GM12878 (cell line): ENCODE data around the gene NUP214. TPM values are rescaled to one million over a fixed set of nuclear protein-coding genes. Genes with fewer than 3 reads are reported as not detected.
A peak's percentile ranks its signal among the peaks of the same experiment; 100 is the strongest.

Source experiments
- ATAC-seq: fragments of 200-7000 bp; cut with Tn5 transposase; 3 replicates; pipeline ENCODE4 v1.9.1; 2020; ENCODE audit warnings: mild to moderate bottlenecking, moderate library complexity
- BruUV-seq: library from RNA; stranded (reverse); fragments of 400-500 nt; replicated peaks from 2 replicates; lab custom pipeline; 2021; lab: Mats Ljungman, UMichigan
- CTCF ChIA-PET: fragments of 300-600 bp; sonication (Branson Sonifier 250); formaldehyde crosslinking; extraction: SDS; loops from one replicate; lab custom pipeline; 2021; ENCODE audit warnings: inconsistent platforms; lab: Yijun Ruan, JAX
- POLR2A ChIA-PET: fragments of 350-600 bp; formaldehyde crosslinking; extraction: SDS; loops from one replicate; lab custom pipeline; 2021; ENCODE audit warnings: inconsistent platforms; lab: Charles Lee
- RAD21 ChIA-PET: fragments of 300-600 bp; sonication (Branson Sonifier 250); formaldehyde crosslinking; loops from one replicate; lab custom pipeline; 2023; ENCODE audit warnings: antibody characterized with exemption; ENCODE audit not compliant: unreplicated experiment; lab: Charles Lee
- SMC1A ChIA-PET: fragments of 300-600 bp; sonication (Branson Sonifier 250); formaldehyde crosslinking; loops from one replicate; lab custom pipeline; 2023; ENCODE audit not compliant: unreplicated experiment, uncharacterized antibody; lab: Charles Lee
- DNase-seq: peaks from one replicate; pipeline ENCODE4 v3.0.0-alpha.2; 2011; ENCODE audit warnings: low read depth, low spot score
- FAIRE-seq: peaks from 3 replicates; lab custom pipeline; 2011; peaks lifted over from hg19 to GRCh38; lab: Jason Lieb, UNC
- H2AFZ ChIP-seq: 2 replicates; pipeline ENCODE4 v1.6.0; 2011; ENCODE audit warnings: low read depth, low read length, control low read depth; ENCODE audit not compliant: control insufficient read depth
- H3K27ac ChIP-seq: 2 replicates; pipeline ENCODE4 v1.5.1; 2011; ENCODE audit warnings: control low read depth; ENCODE audit not compliant: control insufficient read depth, insufficient read depth
- H3K27me3 ChIP-seq, 2 experiments: replicated peaks in 1 of 2; 2 replicates each; pipeline versions ENCODE4 v1.6.0 to v1.6.1; 2011; ENCODE audit warnings: low read length in 1 of 2; ENCODE audit not compliant: control insufficient read depth in 2 of 2, insufficient read depth in 2 of 2
- H3K36me3 ChIP-seq, 2 experiments: 2 replicates each; pipeline ENCODE4 v1.5.1; 2011; ENCODE audit warnings: low read length in 1 of 2; ENCODE audit not compliant: control insufficient read depth in 2 of 2, insufficient read depth in 2 of 2
- H3K4me1 ChIP-seq: 2 replicates; pipeline ENCODE4 v1.6.1; 2011; ENCODE audit warnings: mild to moderate bottlenecking, low read length, moderate library complexity, mixed read lengths; ENCODE audit not compliant: control insufficient read depth, insufficient read depth
- H3K4me2 ChIP-seq: 2 replicates; pipeline ENCODE4 v1.6.0; 2011; ENCODE audit warnings: control low read depth; ENCODE audit not compliant: control insufficient read depth, insufficient read depth
- H3K4me3 ChIP-seq: fragments of 200-600 bp; sonication (generic); 2 replicates; pipeline ENCODE4 v1.5.1; 2016
- H3K79me2 ChIP-seq: 2 replicates; pipeline ENCODE4 v1.6.0; 2011; ENCODE audit warnings: low read length; ENCODE audit not compliant: control insufficient read depth, insufficient read depth
- H3K9ac ChIP-seq: 2 replicates; pipeline ENCODE4 v1.8.0; 2011; ENCODE audit warnings: low read length, control low read depth, mixed read lengths; ENCODE audit not compliant: control insufficient read depth, insufficient read depth
- H3K9me3 ChIP-seq: replicated peaks from 3 replicates; pipeline ENCODE4 v1.5.1; 2011; ENCODE audit warnings: mild to moderate bottlenecking, low read length; ENCODE audit not compliant: control insufficient read depth, insufficient read depth
- H4K20me1 ChIP-seq: 2 replicates; pipeline ENCODE4 v1.6.0; 2011; ENCODE audit not compliant: control insufficient read depth, insufficient read depth
- NFYB ChIP-seq: IDR thresholded peaks from 2 replicates; pipeline ENCODE4 v1.6.1; 2011; ENCODE audit warnings: low read depth, mild to moderate bottlenecking, low read length, improper control_type of control experiment, moderate library complexity; ENCODE audit not compliant: insufficient read depth
- RBBP5 ChIP-seq: fragments of 200-600 bp; sonication (generic); conservative IDR thresholded peaks from 2 replicates; pipeline ENCODE4 v1.6.1; 2016
- TCF12 ChIP-seq: IDR thresholded peaks from 2 replicates; pipeline ENCODE4 v1.6.1; 2011; ENCODE audit warnings: low read depth, mild to moderate bottlenecking, low read length
- TCF7 ChIP-seq: IDR thresholded peaks from 2 replicates; pipeline ENCODE4 v1.6.1; 2014; ENCODE audit warnings: antibody characterized with exemption, borderline replicate concordance
- WGBS: methylation state at CpG from one replicate; pipeline ENCODE4 v1.1.6; 2016; ENCODE audit warnings: low lambda C conversion rate; ENCODE audit not compliant: insufficient replicate concordance, insufficient coverage; ENCODE audit errors: missing lambda C conversion rate; 5-methylcytosine and 5-hydroxymethylcytosine counted together
- in situ Hi-C: fragments of 300-500 bp; cut with MboI; formaldehyde crosslinking; loops from 9 replicates; pipeline ENCODE4 v1.14.3; 2018; ENCODE audit warnings: mixed read lengths
- intact Hi-C: fragments of 100-400 bp; cut with micrococcal nuclease; formaldehyde crosslinking; loops from one replicate; pipeline ENCODE4 v1.14.2; 2022; ENCODE audit not compliant: unreplicated experiment
- polyA plus RNA-seq, 11 experiments: library from polyadenylated mRNA; depleted of rRNA in 4 of 11; unstranded in 6 of 11; stranded (reverse) in 5 of 11; fragments of >200 nt; fragmentation: Nextera tagmentation in 4 of 11; fragmentation: Illumina TruSeq in 1 of 11; extraction: Ambion mirVana in 4 of 11; extraction: Trizol in 1 of 11; gene quantifications; 1 replicate in 1 of 11; 2 replicates in 10 of 11; pipeline versions ENCODE4 v1.2.1 to v1.2.3, GENCODE V29; 2011 to 2016; ENCODE audit warnings: inconsistent platforms in 2 of 11, missing spikeins in 2 of 11, low read depth in 1 of 11
- total RNA-seq, 4 experiments: library from RNA; depleted of rRNA in 3 of 4; stranded (reverse); fragments of >200 nt in 3 of 4; fragmentation: Illumina TruSeq in 1 of 4; extraction: Trizol in 1 of 4; gene quantifications; 2 replicates each; pipeline versions ENCODE4 v1.2.1 to v1.2.3, GENCODE V29; 2013 to 2021
- TF ChIP-seq, protein P1 (sequence below): fragments of 450-650 bp; IDR thresholded peaks from 2 replicates; pipeline ENCODE4 v1.6.1; 2017; ENCODE audit warnings: borderline replicate concordance
- TF ChIP-seq, protein P2 (sequence below): fragments of 450-650 bp; formaldehyde crosslinking; IDR thresholded peaks from 2 replicates; pipeline ENCODE4 v1.5.0; 2022; ENCODE audit warnings: mild to moderate bottlenecking, missing genetic modification characterization
- TF ChIP-seq, protein P3 (sequence below): IDR thresholded peaks from 2 replicates; pipeline ENCODE4 v1.6.1; 2012; ENCODE audit warnings: low read depth, low read length, improper control_type of control experiment
- TF ChIP-seq, protein P4 (sequence below): fragments of 450-650 bp; IDR thresholded peaks from 2 replicates; pipeline ENCODE4 v1.6.1; 2014; ENCODE audit warnings: mild to moderate bottlenecking

Gene NUP214
- total and polyA plus RNA-seq, 10 of the 15 experiments (the other 5 are each of a cell fraction or from before 2014, with no cell fraction given) = 11.7 to 53.8 (median 17.6) TPM

DNA sequence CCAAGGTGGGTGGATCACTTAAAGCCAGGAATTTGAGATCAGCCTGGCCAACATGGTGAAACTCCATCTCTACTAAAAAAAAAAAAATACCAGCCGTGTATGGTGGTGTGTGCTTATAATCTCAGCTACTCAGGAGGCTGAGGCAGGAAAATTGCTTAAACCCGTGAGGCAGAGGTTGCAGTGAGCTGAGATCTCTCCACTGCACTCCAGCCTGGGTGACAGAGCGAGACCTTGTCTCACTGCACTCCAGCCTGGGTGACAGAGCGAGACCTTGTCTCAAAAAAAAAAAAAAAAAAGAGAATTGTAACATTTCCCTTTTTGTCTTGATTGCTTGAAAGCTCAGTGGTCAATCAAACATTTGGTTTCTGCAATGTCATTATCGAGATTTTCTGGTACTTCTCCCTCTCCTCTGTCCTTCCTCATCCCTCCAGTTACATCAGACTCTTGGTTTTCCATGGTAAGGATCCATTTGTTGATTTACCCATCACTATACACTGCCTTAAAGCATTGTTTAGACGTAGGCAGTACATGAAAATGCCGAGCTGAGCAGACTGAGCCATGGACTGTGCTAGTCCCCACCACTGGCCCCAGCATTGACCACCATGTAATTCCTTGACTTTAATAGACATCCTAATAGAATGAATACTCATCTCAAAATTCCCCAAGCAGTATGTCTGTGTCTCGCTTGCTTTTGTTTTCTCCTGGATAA is 40.6 kb upstream of the NUP214 start:
- DNase-seq = no peak
- no peak overlapping the region for H3K27ac ChIP-seq
- no peak overlapping the region for H3K4me2 ChIP-seq
- no peak overlapping the region for H2AFZ ChIP-seq
- H3K9ac ChIP-seq = no peak overlapping the region
- 35% methylated on average over 8 of the region's 8 CpGs for WGBS
- H3K4me3 ChIP-seq = no peak overlapping the region
- intact Hi-C loops = no loop called here
- RAD21 ChIA-PET = no interaction called here
- ATAC-seq = no peak
- peak; percentile 65 for FAIRE-seq
- H3K4me1 ChIP-seq = no peaks in the 10 kb centered on the region
- CTCF ChIA-PET = interaction anchor here (1.6 kb wide), 1 partner anchor 38 kb away, joined by 4 read pairs; no protein-coding TSS in a partner anchor
- SMC1A ChIA-PET = interaction anchor here (0.5 kb wide), 1 partner anchor 672 kb away, joined by 3 read pairs; no protein-coding TSS in a partner anchor
- no peaks in the 10 kb centered on the region for H3K79me2 ChIP-seq
- in situ Hi-C loops = no loop called here
- no peaks in the 10 kb centered on the region; a peak in 1 of 4 replicates for H3K27me3 ChIP-seq
- no peak for TF ChIP-seq TCF12
- TF ChIP-seq, protein P1, sequence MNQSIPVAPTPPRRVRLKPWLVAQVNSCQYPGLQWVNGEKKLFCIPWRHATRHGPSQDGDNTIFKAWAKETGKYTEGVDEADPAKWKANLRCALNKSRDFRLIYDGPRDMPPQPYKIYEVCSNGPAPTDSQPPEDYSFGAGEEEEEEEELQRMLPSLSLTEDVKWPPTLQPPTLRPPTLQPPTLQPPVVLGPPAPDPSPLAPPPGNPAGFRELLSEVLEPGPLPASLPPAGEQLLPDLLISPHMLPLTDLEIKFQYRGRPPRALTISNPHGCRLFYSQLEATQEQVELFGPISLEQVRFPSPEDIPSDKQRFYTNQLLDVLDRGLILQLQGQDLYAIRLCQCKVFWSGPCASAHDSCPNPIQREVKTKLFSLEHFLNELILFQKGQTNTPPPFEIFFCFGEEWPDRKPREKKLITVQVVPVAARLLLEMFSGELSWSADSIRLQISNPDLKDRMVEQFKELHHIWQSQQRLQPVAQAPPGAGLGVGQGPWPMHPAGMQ = no peak
- TF ChIP-seq, all 136 proteins: peak for 0
- no peaks in the 10 kb centered on the region for H4K20me1 ChIP-seq
- H3K36me3 ChIP-seq = no peaks in the 10 kb centered on the region
- no TSS peak for BruUV-seq
- POLR2A ChIA-PET = no interaction called here
- no peaks in the 10 kb centered on the region for H3K9me3 ChIP-seq

DNA sequence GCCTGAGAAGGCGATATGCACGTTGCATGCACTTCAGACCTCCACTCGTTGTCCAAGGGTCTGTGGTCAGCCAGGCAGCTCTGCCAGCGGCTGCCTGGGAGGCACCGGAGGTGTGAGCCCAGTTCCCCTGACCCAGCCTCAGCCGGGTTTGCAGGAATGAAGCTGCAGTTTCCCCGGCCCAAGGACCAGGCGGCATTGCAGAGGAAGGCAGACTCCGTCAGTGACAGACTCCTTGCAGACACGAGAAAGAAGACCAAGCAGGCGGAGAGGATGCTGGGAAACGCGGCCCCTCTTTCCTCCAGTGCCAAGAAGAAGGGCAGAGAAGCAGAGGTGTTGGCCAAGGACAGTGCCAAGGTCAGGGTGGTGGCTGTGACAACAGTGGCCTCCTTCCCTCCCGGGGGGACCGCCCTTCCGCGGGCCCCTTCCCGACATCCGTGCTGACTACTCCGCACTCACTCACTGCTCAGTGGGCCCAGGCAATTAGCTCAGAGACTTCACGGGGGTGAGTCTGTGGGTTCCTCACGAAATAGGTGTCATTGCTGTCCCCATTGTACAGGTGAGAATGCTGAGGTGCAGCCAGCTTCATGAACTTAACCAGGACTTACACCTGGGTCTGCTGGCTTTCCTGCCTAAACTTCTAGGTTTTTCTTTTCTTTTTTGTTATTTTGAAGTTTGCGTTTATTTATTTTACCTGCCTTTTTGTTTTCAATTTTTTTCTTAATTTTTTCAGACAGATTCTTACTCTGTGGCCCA is 39.8 kb upstream of the NUP214 start:
- DNase-seq = no peak
- H3K27me3 ChIP-seq = no peaks in the 10 kb centered on the region; a peak in 1 of 4 replicates
- POLR2A ChIA-PET = no interaction called here
- H3K4me2 ChIP-seq = no peak overlapping the region
- intact Hi-C loops = no loop called here
- no peak for ATAC-seq
- SMC1A ChIA-PET = interaction anchor here (0.5 kb wide), 1 partner anchor 671 kb away, joined by 3 read pairs; no protein-coding TSS in a partner anchor
- CTCF ChIA-PET = interaction anchor here (1.6 kb wide), 1 partner anchor 39 kb away, joined by 4 read pairs; no protein-coding TSS in a partner anchor
- no peaks in the 10 kb centered on the region for H3K36me3 ChIP-seq
- H3K4me3 ChIP-seq = no peak overlapping the region
- H3K9me3 ChIP-seq = no peaks in the 10 kb centered on the region
- H2AFZ ChIP-seq = no peak overlapping the region
- no TSS peak for BruUV-seq
- H3K27ac ChIP-seq = no peak overlapping the region
- no peak for FAIRE-seq
- in situ Hi-C loops = no loop called here
- H4K20me1 ChIP-seq = no peaks in the 10 kb centered on the region
- H3K4me1 ChIP-seq = no peaks in the 10 kb centered on the region
- RAD21 ChIA-PET = no interaction called here
- 48% methylated on average over 22 of the region's 23 CpGs for WGBS
- H3K79me2 ChIP-seq = no peaks in the 10 kb centered on the region
- no peak overlapping the region for H3K9ac ChIP-seq
- TF ChIP-seq, protein P2, sequence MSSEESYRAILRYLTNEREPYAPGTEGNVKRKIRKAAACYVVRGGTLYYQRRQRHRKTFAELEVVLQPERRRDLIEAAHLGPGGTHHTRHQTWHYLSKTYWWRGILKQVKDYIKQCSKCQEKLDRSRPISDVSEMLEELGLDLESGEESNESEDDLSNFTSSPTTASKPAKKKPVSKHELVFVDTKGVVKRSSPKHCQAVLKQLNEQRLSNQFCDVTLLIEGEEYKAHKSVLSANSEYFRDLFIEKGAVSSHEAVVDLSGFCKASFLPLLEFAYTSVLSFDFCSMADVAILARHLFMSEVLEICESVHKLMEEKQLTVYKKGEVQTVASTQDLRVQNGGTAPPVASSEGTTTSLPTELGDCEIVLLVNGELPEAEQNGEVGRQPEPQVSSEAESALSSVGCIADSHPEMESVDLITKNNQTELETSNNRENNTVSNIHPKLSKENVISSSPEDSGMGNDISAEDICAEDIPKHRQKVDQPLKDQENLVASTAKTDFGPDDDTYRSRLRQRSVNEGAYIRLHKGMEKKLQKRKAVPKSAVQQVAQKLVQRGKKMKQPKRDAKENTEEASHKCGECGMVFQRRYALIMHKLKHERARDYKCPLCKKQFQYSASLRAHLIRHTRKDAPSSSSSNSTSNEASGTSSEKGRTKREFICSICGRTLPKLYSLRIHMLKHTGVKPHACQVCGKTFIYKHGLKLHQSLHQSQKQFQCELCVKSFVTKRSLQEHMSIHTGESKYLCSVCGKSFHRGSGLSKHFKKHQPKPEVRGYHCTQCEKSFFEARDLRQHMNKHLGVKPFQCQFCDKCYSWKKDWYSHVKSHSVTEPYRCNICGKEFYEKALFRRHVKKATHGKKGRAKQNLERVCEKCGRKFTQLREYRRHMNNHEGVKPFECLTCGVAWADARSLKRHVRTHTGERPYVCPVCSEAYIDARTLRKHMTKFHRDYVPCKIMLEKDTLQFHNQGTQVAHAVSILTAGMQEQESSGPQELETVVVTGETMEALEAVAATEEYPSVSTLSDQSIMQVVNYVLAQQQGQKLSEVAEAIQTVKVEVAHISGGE = no peak
- TF ChIP-seq, protein P3, sequence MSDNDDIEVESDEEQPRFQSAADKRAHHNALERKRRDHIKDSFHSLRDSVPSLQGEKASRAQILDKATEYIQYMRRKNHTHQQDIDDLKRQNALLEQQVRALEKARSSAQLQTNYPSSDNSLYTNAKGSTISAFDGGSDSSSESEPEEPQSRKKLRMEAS = no peak
- no peak for TF ChIP-seq RBBP5
- TF ChIP-seq NFYB = no peak
- TF ChIP-seq TCF7 = no peak
- TF ChIP-seq, protein P4, sequence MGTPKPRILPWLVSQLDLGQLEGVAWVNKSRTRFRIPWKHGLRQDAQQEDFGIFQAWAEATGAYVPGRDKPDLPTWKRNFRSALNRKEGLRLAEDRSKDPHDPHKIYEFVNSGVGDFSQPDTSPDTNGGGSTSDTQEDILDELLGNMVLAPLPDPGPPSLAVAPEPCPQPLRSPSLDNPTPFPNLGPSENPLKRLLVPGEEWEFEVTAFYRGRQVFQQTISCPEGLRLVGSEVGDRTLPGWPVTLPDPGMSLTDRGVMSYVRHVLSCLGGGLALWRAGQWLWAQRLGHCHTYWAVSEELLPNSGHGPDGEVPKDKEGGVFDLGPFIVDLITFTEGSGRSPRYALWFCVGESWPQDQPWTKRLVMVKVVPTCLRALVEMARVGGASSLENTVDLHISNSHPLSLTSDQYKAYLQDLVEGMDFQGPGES = no peak
